M059J (cell line): ENCODE data around the gene PCBP3. TPM values are rescaled to one million over a fixed set of nuclear protein-coding genes. Genes with fewer than 3 reads are reported as not detected.
"Not testable (repeated sequence)": the region's sequence is repeated elsewhere in the genome, so short reads cannot be mapped to it uniquely, and the experiment has no call there.

Experiments used
- DNase-seq: peaks from one replicate; pipeline ENCODE4 v3.0.0-alpha.2; 2012; ENCODE audit warnings: low read depth
- total RNA-seq: library from RNA; depleted of rRNA; stranded (reverse); fragments of >200 nt; shearing (Covaris generic); gene quantifications from 2 replicates; pipeline ENCODE4 v1.2.3, GENCODE V29; 2014; rRNA removed

Gene PCBP3
- total RNA-seq = 0.10 TPM in 1 of 2 replicates, not detected in the other

GRCh38 chr21:45643021-45643980 lies at the start of gene PCBP3:
Gene PCBP3 (plus strand): TSS chr21:45643725. CDS start chr21:45850086, 206,361 bp downstream.
- DNase-seq = no peak

DNA sequence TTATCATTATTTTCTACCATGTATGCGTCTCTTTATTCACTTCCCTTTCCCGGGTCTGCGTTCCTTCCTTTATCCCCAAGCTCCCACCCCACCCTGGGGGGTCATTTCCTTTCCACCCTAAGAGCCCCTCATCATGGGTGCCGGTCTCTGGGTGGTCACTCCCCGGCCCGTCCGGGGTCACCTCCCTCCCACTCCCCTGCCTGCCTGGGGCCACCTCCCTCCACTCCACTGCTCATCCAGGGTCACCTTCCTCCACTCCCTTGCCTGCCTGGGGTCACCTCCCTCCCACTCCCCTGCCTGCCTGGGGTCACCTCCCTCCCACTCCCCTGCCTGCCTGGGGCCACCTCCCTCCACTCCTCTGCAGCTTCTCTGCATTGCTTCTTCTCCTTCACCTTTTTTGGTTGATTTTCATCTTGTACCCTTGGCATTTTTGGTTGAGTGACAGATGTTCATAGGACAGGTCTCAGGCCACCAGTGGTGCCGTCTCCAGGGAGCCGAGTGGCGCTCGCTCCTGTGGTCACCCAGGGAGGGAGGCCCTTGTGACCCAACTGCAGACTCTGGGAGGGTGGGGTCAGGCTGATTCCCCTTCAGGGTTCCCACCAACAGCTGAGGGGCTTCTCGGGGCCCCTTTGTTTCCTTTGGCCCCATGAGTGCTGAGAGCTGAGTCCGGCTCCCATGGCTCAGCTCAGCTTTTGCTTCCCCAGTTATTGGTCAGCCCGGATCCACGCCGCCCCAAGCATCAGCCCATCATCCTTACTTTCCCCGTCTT lies 48.6 kb upstream of the PCBP3 start:
- DNase-seq = no peak

- no peak for DNase-seq
Measured at GRCh38 chr21:45595574-45596295, 47.8 kb upstream of the PCBP3 start.

- peak; percentile 55 for DNase-seq
Measured at GRCh38 chr21:45596704-45597318, 46.7 kb upstream of the PCBP3 start.

- no peak for DNase-seq
Measured at GRCh38 chr21:45598109-45598508, 45.4 kb upstream of the PCBP3 start.

GRCh38 chr21:45598666-45599065 lies 44.9 kb upstream of the PCBP3 start:
- no peak for DNase-seq

GRCh38 chr21:45599146-45599581 lies 44.4 kb upstream of the PCBP3 start:
- DNase-seq = no peak

DNA sequence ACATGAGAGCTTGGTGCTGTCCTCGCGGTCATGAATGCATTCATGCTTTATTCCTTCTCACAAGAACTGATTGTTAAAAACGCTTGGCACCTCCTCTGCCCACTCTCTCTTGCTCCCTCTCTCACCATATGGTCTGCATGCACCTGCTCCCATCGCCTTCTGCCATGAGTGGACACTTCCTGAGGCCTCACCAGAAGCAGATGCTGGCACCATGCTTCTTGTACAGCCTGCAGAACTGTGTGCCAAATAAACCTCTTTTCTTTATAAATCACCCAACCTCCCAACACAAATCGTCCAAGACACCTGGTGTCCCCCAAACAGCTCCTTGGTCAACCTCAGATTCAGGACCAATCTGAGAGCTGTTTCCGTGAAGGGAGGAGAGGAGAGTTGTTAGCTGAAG lies 43.3 kb upstream of the PCBP3 start:
- no peak for DNase-seq

DNA sequence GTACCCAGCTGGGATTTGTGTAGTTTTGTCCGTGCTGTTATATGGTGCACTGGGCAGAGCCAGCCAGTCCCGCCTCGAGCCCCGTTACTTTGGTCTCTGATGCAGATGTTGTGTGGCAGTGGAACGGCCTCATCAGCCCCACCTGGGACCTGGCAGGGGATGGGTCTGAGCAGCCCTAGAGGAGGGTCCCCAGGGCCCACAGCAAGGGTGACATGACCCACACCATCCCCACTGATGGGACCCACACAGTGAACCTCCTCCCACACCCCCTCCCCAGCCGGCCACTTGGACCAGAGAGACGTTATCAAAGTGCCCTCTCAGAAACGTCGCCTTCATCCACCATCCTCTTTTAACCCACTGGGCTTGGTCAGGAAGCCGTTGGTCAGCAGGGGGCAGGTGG lies 42.0 kb upstream of the PCBP3 start:
- DNase-seq = no peak

DNA sequence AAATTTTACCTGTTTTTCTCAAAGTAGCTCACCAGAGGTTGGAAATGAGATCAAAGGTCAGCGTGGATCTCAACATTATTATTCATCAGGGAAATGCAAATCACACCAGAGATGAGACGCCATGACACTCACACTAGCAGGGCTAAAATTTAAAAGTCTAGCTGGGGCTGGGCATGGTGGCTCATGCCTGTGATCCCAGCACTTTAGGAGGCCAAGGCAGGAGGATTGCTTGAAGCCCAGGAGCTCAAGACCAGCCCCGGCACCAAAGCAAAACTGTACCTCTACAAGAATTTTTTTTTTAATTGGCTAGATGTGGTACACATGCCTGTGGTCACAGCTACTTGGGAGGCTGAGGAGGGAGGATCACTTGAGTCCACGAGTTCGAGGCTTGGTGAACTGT lies 41.4 kb upstream of the PCBP3 start:
- no peak for DNase-seq

DNA sequence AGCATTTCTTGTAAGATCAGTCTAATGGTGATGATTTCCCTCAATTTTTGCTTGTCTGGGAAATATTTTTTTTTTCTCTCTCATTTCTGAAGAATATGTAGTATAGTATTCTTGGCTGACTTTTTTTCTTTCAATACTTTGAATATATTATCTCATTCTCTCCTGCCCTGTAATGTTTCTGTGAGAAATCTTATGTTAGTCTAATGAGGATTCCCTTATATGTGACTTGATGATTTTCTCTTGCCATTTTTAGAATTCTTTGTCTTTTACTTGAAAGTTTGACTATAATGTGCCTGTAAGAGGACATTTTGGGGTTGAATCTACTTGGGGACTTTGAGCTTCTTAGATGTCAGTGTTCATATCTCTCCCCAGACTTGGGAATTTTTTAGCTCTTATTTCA lies 40.0 kb upstream of the PCBP3 start:
- no peak for DNase-seq

GRCh38 chr21:45604681-45605080 lies 38.8 kb upstream of the PCBP3 start:
- DNase-seq = not testable (repeated sequence)

DNA sequence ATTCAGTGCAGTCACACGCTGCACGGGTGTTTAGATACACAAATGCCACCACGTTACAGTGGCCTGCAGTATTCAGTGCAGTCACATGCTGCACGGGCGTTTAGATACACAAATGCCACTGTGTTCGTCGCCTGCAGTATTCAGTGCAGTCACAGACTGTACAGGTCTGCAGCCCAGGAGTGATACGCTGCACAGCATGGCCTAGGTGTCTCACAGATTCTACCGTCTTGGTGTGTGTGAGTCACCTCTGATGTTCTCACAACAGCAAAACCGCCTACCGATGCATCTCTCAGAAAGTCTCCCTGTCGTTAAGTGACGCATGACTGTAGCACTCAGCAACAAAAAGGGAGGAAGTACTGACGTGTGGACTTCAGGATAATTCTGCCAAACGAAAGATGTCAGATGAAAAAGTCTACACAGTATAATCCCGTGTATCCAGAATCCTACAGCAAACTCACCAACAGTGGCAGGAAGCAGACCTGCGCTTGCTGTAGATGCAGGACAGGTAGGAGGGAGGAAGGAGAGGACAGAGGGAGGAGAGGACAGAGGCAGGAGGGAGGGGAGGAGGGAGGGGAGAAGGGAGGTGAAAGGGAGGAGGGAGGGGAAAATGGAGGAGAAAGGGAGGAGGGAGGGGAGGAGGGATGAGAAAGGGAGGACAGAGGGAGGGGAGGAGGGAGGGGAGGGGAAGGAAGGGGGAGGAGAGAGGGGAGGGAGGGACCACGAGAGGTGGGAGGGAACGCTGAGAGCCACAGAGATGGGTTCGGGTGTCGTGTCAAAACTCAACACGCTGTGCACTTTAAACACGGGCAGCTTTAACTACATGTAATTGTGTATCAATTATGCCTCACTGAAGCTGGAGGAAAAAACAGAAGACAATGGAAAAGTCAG lies 36.3 kb upstream of the PCBP3 start:
- peak; percentile 89 for DNase-seq

DNA sequence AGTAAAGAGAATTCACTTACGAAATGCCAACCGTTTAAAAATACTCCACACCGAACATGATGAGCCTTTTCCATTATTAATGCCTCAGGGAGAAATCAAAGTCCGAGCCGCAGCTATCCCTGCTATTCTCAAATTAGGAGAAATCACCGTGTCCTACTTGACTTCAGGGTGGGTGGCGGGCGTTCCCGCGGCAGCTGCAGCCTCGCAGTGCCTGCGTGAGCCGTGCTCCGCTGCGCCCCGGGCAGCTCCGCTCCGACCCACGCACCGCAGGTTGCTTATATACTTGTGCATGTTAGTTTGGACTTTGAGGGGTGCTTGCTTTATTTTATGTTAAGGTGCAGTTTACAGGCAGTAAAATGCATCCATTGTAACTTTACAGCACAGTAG lies 35.6 kb upstream of the PCBP3 start:
- no peak for DNase-seq

GRCh38 chr21:45608747-45609470 lies 34.6 kb upstream of the PCBP3 start:
- DNase-seq = not testable (repeated sequence)

DNA sequence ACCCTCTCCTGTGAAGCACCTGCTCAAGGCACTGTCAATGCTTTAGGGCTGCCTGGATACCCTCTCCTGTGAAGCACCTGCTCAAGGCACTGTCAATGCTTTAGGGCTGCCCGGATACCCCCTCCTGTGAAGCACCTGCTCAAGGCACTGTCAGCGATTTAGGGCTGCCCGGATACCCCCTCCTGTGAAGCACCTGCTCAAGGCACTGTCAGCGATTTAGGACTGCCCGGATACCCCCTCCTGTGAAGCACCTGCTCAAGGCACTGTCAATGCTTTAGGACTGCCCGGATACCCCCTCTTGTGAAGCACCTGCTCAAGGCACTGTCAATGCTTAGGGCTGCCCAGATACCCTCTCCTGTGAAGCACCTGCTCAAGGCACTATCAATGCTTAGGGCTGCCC lies 33.9 kb upstream of the PCBP3 start:
- DNase-seq = not testable (repeated sequence)

DNA sequence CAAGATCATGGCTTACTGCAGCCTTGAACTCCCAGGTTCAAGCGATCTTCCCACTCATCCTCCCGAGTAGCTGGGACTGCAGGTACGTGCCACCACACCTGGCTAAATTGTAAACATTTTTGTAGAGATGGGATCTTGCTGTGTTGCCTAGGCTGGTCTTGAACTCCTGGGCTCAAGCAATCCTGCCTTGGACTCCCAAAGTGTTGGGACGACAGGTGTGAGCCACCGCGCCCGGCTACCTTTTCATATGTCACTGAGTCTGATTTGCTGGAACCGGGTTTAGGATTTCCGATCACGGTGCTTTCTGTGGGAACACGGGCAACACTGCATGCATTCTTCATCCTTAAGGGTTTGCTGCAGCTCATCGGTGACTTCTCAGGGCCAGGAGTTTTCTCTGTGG lies 32.2 kb upstream of the PCBP3 start:
- no peak for DNase-seq

DNA sequence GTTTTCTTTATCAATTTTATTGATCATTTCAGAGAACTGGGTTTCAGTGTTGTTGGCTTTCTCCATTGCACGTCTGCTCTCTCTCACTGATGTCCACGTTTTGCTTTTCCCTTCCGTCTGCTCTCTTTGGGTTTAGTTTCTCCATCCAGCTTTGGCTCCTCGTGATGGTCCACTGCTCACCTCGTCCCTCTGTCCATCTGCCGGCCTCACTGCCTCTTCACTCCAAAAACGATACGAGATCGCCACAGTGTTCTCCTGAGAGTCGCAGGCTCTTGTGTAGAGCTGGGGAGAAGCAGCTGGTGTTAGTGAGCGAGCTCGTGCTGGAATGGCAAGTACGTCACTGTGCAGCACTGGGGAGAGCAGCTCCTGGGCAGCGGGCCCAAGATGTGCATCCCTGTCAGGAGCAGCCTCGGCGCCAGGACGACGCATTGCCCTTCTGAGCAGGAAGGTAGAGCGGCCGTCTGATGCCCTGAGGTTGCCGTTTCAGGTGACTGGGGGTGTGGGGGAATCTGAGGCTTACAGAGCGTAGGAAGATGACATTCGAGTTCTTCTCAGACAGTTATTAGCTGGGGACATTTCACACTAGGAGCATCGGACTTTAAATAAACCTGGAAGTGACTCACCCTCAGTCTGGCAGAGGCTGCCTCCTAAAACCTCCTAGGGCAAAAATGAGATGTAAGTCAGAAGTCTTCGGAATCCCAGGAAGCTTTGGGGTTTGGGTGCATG lies 31.4 kb upstream of the PCBP3 start:
- peak; percentile 88 for DNase-seq

DNA sequence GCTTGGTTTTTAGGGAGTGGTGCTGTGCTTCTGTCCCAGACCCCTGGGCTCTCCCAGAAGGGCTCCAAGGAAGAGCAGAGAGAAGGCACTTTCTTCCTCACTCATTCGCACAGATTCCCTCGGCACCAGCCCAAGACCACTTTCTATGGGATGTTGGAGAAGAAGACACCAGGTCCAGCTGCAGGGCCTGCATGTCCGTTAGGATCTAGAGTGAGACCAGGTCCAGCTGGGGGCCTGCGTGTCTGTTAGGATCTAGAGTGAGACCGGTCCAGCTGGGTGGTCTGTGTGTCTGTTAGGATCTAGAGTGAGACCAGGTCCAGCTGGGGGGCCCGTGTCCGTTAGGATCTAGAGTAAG lies 30.9 kb upstream of the PCBP3 start:
- DNase-seq = not testable (repeated sequence)
